Keratinocyte (primary cell): Measurements from ENCODE around the gene C17orf58. TPM values are rescaled to one million over a fixed set of nuclear protein-coding genes. Genes with fewer than 3 reads are reported as not detected.

Experiments used
- DNase-seq: peaks from one replicate; pipeline ENCODE4 v3.0.0-alpha.2; 2011; ENCODE audit warnings: low read depth, missing footprints, low spot score
- FAIRE-seq: peaks from 2 replicates; lab custom pipeline; 2011; peaks lifted over from hg19 to GRCh38; lab: Jason Lieb, UNC
- H2AFZ ChIP-seq: 2 replicates; pipeline ENCODE4 v1.6.0; 2012; ENCODE audit warnings: low read length, control low read depth, inconsistent platforms; ENCODE audit not compliant: control insufficient read depth
- H3K27ac ChIP-seq: 2 replicates; pipeline ENCODE4 v1.5.1; 2011; ENCODE audit warnings: low read length; ENCODE audit not compliant: control insufficient read depth, insufficient read depth
- H3K27me3 ChIP-seq: 3 replicates; pipeline ENCODE4 v1.6.0; 2011; ENCODE audit warnings: low read length; ENCODE audit not compliant: control insufficient read depth, insufficient read depth; ENCODE audit errors: extremely low read depth
- H3K36me3 ChIP-seq, 2 experiments: 2 replicates in 1 of 2; 3 replicates in 1 of 2; pipeline ENCODE4 v1.5.1; 2011; ENCODE audit warnings: low read length in 2 of 2, mild to moderate bottlenecking in 1 of 2; ENCODE audit not compliant: control insufficient read depth in 2 of 2, insufficient read depth in 2 of 2; ENCODE audit errors: extremely low read depth in 1 of 2
- H3K4me1 ChIP-seq: 3 replicates; pipeline ENCODE4 v1.5.1; 2011; ENCODE audit warnings: low read length; ENCODE audit not compliant: control insufficient read depth, insufficient read depth; ENCODE audit errors: extremely low read depth
- H3K4me2 ChIP-seq: 3 replicates; pipeline ENCODE4 v1.6.0; 2011; ENCODE audit warnings: low read depth, low read length; ENCODE audit not compliant: control insufficient read depth, insufficient read depth; ENCODE audit errors: extremely low read depth
- H3K4me3 ChIP-seq, 3 experiments: fragments of 200-600 bp in 1 of 3; sonication (generic) in 1 of 3; 2 replicates in 2 of 3; 3 replicates in 1 of 3; pipeline ENCODE4 v1.5.1; 2011 to 2016; ENCODE audit warnings: low read length in 3 of 3, mild to moderate bottlenecking in 3 of 3, control low read depth in 2 of 3, inconsistent platforms in 1 of 3, low read depth in 1 of 3, mixed read lengths in 1 of 3, mixed run types in 1 of 3, moderate library complexity in 1 of 3; ENCODE audit not compliant: control insufficient read depth in 2 of 3, insufficient read depth in 2 of 3; ENCODE audit errors: extremely low read depth in 1 of 3
- H3K79me2 ChIP-seq: 2 replicates; pipeline ENCODE4 v1.6.0; 2012; ENCODE audit warnings: low read length; ENCODE audit not compliant: control insufficient read depth, insufficient read depth
- H3K9ac ChIP-seq: 3 replicates; pipeline ENCODE4 v1.6.0; 2011; ENCODE audit warnings: low read length; ENCODE audit not compliant: control insufficient read depth, insufficient read depth; ENCODE audit errors: extremely low read depth
- H3K9me1 ChIP-seq: 3 replicates; pipeline ENCODE4 v1.6.0; 2011; ENCODE audit warnings: low read length; ENCODE audit not compliant: control insufficient read depth, insufficient read depth; ENCODE audit errors: extremely low read depth
- H3K9me3 ChIP-seq: 2 replicates; pipeline ENCODE4 v1.5.1; 2012; ENCODE audit warnings: low read depth, low read length; ENCODE audit not compliant: control insufficient read depth
- H4K20me1 ChIP-seq: 3 replicates; pipeline ENCODE4 v1.6.0; 2011; ENCODE audit warnings: low read length; ENCODE audit not compliant: control insufficient read depth, insufficient read depth; ENCODE audit errors: extremely low read depth
- CTCF ChIP-seq, 3 experiments: IDR thresholded peaks in 1 of 3; conservative IDR thresholded peaks in 1 of 3; optimal IDR thresholded peaks in 1 of 3; 2 replicates in 2 of 3; 3 replicates in 1 of 3; pipeline versions ENCODE3 to v1.5.1; 2011; ENCODE audit warnings: low read length in 3 of 3, mild to moderate bottlenecking in 3 of 3, moderate library complexity in 2 of 3, control low read depth in 1 of 3, inconsistent platforms in 1 of 3; ENCODE audit not compliant: insufficient read depth in 2 of 3; ENCODE audit errors: extremely low read depth in 1 of 3
- EZH2 ChIP-seq: IDR thresholded peaks from one replicate; pipeline ENCODE4 v1.6.1; 2012; ENCODE audit warnings: inconsistent platforms, mild to moderate bottlenecking, low read length, moderate library complexity
- dilution Hi-C: fragments of 300-500 bp; cut with MboI; formaldehyde crosslinking; loops from one replicate; pipeline ENCODE4 v1.7.0; 2020; ENCODE audit warnings: low sequenced_read_pairs; ENCODE audit not compliant: extremely low pct_ligation_motif_present
- polyA plus RNA-seq, 5 experiments: library from polyadenylated mRNA; depleted of rRNA in 3 of 5; stranded (reverse) in 3 of 5; stranded (forward) in 1 of 5; unstranded in 1 of 5; fragments of >200 nt; gene quantifications; 1 replicate in 1 of 5; 2 replicates in 3 of 5; 3 replicates in 1 of 5; pipeline versions ENCODE4 v1.2.1 to v1.2.3, GENCODE V29; 2011 to 2012; ENCODE audit warnings: missing spikeins in 2 of 5, low read depth in 1 of 5, low replicate concordance in 1 of 5

Gene C17orf58
- polyA plus RNA-seq, 1 donor (not counting 4 experiments of a cell fraction or from before 2014, with no cell fraction given): 6.1 TPM

GRCh38 chr17:67974185-67974584 lies 22.1 kb downstream of the C17orf58 start:
- Histone ChIP-seq H3K9ac (no peak overlapping the region), H3K9me1 (no peaks in the 10 kb centered on the region), H3K9me3 (no peaks in the 10 kb centered on the region), H3K36me3 (peaks cover 2 to 14% of the 10 kb centered on the region in 2 experiments), H3K4me3 (no peak overlapping the region), H3K4me2 (no peak overlapping the region), H3K79me2 (no peaks in the 10 kb centered on the region), H2AFZ (no peak overlapping the region), H4K20me1 (no peaks in the 10 kb centered on the region), H3K27ac (no peak overlapping the region), H3K4me1 (no peaks in the 10 kb centered on the region), H3K27me3 (no peaks in the 10 kb centered on the region)
- TF ChIP-seq CTCF (optimal IDR thresholded peaks at IDR 0.05 in 1 of 3, IDR thresholded peaks at IDR 0.05 in 1 of 3, conservative IDR thresholded peaks at IDR 0.05 in 1 of 3; ENCODE audit: extremely low read depth in 1 of 3, insufficient read depth in 2 of 3, low read length in 3 of 3) (no peak), EZH2 (no peak)
- DNase-seq (no peak), FAIRE-seq (no peak)
- dilution Hi-C loops: no loop called here

- no peak overlapping the region for H3K4me3 ChIP-seq
- dilution Hi-C loops: no loop called here
- H3K9me1 ChIP-seq: no peaks in the 10 kb centered on the region
- DNase-seq (no peak), FAIRE-seq (no peak)
- H3K27me3 ChIP-seq: no peaks in the 10 kb centered on the region
- H4K20me1 ChIP-seq: no peaks in the 10 kb centered on the region
- H2AFZ ChIP-seq: no peak overlapping the region
- H3K4me1 ChIP-seq: no peaks in the 10 kb centered on the region
- no peaks in the 10 kb centered on the region for H3K79me2 ChIP-seq
- peaks cover 2 to 12% of the 10 kb centered on the region in 2 experiments for H3K36me3 ChIP-seq
- no peaks in the 10 kb centered on the region for H3K9me3 ChIP-seq
- H3K4me2 ChIP-seq: no peak overlapping the region
- no peak for TF ChIP-seq CTCF (optimal IDR thresholded peaks at IDR 0.05 in 1 of 3, IDR thresholded peaks at IDR 0.05 in 1 of 3, conservative IDR thresholded peaks at IDR 0.05 in 1 of 3; ENCODE audit: extremely low read depth in 1 of 3, insufficient read depth in 2 of 3, low read length in 3 of 3)
- TF ChIP-seq EZH2: no peak
- no peak overlapping the region for H3K27ac ChIP-seq
- H3K9ac ChIP-seq: no peak overlapping the region
Observed at GRCh38 chr17:67970783-67971182, 25.5 kb downstream of the C17orf58 start.
